SU-DHL-6 (cell line): ENCODE data around the gene CDC42.

Source experiments
- H2AFZ ChIP-seq: fragments of 200-600 bp; sonication (generic); 2 replicates; pipeline ENCODE4 v1.6.1; 2014; ENCODE audit warnings: low read depth, mild to moderate bottlenecking, moderate library complexity, mixed read lengths, antibody characterized with exemption, low read length; ENCODE audit not compliant: severe bottlenecking
- H3F3A ChIP-seq: fragments of 200-600 bp; shearing (Covaris generic); 2 replicates; pipeline ENCODE4 v1.6.0; 2016; ENCODE audit warnings: antibody characterized with exemption, mild to moderate bottlenecking; ENCODE audit not compliant: insufficient read depth
- H3K27ac ChIP-seq: fragments of 200-600 bp; sonication (generic); 2 replicates; pipeline ENCODE4 v1.5.1; 2016; ENCODE audit warnings: low read depth, mild to moderate bottlenecking, low read length, moderate library complexity, mixed read lengths
- H3K27me3 ChIP-seq: fragments of 200-600 bp; sonication (generic), shearing (Covaris generic); 2 replicates; pipeline ENCODE4 v1.6.0; 2014; ENCODE audit warnings: mild to moderate bottlenecking, low read length
- H3K36me3 ChIP-seq: fragments of 200-600 bp; sonication (generic); 2 replicates; pipeline ENCODE4 v1.6.1; 2014; ENCODE audit warnings: mild to moderate bottlenecking, low read length, mixed read lengths
- H3K4me2 ChIP-seq: fragments of 300-600, 200-600 bp; shearing (Covaris generic), sonication (generic); 2 replicates; pipeline ENCODE4 v1.6.0; 2014; ENCODE audit warnings: low read length, low read depth, mild to moderate bottlenecking; ENCODE audit not compliant: poor library complexity, severe bottlenecking
- H3K4me3 ChIP-seq: fragments of 200-600 bp; sonication (generic); 2 replicates; pipeline ENCODE4 v1.5.1; 2014; ENCODE audit warnings: antibody characterized with exemption, low read length, mild to moderate bottlenecking, mixed read lengths; ENCODE audit not compliant: insufficient read depth, poor library complexity, severe bottlenecking
- H3K79me2 ChIP-seq: fragments of 200-600 bp; sonication (generic); 2 replicates; pipeline ENCODE4 v1.6.1; 2014; ENCODE audit warnings: mild to moderate bottlenecking, low read length, moderate library complexity; ENCODE audit not compliant: insufficient read depth
- H3K9ac ChIP-seq: fragments of 200-600 bp; sonication (generic); 2 replicates; pipeline ENCODE4 v1.7.0; 2014; ENCODE audit warnings: mild to moderate bottlenecking, low read length
- H3K9me2 ChIP-seq: fragments of 200-600 bp; sonication (generic); replicated peaks from 2 replicates; pipeline ENCODE4 v1.6.1; 2014; ENCODE audit warnings: low read length; ENCODE audit not compliant: insufficient read depth
- H3K9me3 ChIP-seq: fragments of 200-600 bp; sonication (generic); 2 replicates; pipeline ENCODE4 v1.6.1; 2014; ENCODE audit warnings: low read length, mixed read lengths; ENCODE audit not compliant: insufficient read depth
- H4K20me1 ChIP-seq: fragments of 200-600 bp; sonication (generic); 2 replicates; pipeline ENCODE4 v1.6.1; 2014; ENCODE audit warnings: low read depth, mild to moderate bottlenecking, antibody characterized with exemption, low read length, moderate library complexity, mixed read lengths
- EZH2phosphoT487 ChIP-seq: fragments of 200-600 bp; sonication (generic), shearing (Covaris generic); conservative IDR thresholded peaks from 2 replicates; pipeline ENCODE4 v1.6.1; 2018; ENCODE audit warnings: mild to moderate bottlenecking, antibody characterized with exemption, low read length, moderate library complexity, mixed read lengths
- TF ChIP-seq, protein P1 (sequence below): fragments of 200-600 bp; sonication (generic); IDR thresholded peaks from one replicate; pipeline ENCODE4 v1.5.1; 2017; ENCODE audit warnings: antibody characterized with exemption, mild to moderate bottlenecking, low read length, moderate library complexity; ENCODE audit not compliant: insufficient read depth, poor library complexity, severe bottlenecking

Gene CDC42

DNA sequence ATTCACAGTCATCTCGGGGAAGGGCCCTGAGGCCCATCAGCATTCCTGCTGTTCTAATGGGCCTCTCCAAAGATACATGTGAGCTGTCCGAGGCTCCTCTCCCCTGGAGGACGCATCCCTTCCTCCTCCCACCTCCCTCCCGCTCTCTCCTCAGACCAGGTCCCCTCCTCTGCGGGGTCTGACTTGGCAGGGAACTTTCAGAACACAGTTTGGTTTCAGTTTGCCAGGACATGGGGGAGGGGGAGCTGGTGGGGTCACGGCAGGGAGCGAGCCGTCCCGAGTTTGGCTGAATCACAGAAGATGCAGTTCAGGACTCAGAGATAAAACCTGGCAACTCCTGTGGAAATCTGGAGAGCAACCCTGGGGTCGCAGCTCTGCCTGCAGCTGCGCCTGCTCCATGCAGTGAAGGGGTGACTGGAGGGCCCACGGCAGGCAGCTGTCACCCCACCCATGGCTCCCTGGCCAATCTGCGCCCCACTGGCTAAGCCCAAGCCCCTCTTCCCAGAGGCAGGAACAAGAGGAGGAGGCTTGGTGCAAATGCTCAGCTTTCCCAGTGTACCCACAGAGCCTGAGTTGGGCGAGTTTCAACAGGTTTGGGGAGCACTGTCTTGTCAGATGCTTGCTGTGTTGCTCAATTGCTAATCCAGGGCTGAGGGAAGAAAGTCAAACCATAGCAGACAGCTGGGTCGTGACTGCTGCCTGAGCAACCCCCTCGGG, 84.7 kb downstream of the CDC42 start:
- TF ChIP-seq, protein P1, sequence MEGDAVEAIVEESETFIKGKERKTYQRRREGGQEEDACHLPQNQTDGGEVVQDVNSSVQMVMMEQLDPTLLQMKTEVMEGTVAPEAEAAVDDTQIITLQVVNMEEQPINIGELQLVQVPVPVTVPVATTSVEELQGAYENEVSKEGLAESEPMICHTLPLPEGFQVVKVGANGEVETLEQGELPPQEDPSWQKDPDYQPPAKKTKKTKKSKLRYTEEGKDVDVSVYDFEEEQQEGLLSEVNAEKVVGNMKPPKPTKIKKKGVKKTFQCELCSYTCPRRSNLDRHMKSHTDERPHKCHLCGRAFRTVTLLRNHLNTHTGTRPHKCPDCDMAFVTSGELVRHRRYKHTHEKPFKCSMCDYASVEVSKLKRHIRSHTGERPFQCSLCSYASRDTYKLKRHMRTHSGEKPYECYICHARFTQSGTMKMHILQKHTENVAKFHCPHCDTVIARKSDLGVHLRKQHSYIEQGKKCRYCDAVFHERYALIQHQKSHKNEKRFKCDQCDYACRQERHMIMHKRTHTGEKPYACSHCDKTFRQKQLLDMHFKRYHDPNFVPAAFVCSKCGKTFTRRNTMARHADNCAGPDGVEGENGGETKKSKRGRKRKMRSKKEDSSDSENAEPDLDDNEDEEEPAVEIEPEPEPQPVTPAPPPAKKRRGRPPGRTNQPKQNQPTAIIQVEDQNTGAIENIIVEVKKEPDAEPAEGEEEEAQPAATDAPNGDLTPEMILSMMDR, result no peak
- no peak for TF ChIP-seq EZH2phosphoT487
- no peaks in the 10 kb centered on the region for H3K36me3 ChIP-seq
- H3K27ac ChIP-seq, result no peak overlapping the region
- H3K9me3 ChIP-seq, result no peaks in the 10 kb centered on the region
- no peaks in the 10 kb centered on the region for H3F3A ChIP-seq
- H4K20me1 ChIP-seq, result no peaks in the 10 kb centered on the region
- no peaks in the 10 kb centered on the region for H3K79me2 ChIP-seq
- no peak overlapping the region for H2AFZ ChIP-seq
- no peak overlapping the region for H3K9ac ChIP-seq
- H3K4me3 ChIP-seq, result no peak overlapping the region
- no peaks in the 10 kb centered on the region for H3K27me3 ChIP-seq
- H3K4me2 ChIP-seq, result no peak overlapping the region
- H3K9me2 ChIP-seq, result no peaks in the 10 kb centered on the region

DNA sequence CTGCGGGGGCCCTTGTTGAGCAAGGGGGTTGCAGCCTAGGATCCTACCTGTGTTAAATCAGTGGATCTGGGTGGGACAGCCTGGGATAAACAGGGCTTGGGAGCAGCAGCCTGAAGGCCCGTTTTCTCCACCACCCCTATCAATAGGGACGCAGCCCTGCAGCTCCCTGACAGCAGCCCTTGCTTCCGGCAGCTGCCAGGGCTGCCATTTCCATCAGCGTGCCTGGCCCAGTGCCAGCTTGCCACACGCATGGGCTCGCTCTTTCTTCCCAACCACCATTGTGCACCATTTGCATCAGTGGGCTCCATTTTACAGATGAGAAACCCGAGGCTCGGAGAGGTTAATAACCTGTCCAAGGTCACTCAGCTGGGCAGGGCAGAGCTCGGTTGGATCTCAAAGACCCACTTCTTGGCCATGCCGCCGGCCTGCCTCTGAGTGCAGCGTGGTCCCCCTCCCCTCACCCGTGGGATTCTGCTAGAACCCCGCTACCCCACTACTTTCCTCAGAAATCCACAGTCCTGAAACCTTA, 86.6 kb downstream of the CDC42 start:
- no peaks in the 10 kb centered on the region for H3F3A ChIP-seq
- TF ChIP-seq, protein P1, result no peak
- no peak for TF ChIP-seq EZH2phosphoT487
- H3K36me3 ChIP-seq, result no peaks in the 10 kb centered on the region
- H3K9ac ChIP-seq, result no peak overlapping the region
- no peak overlapping the region for H3K4me3 ChIP-seq
- no peaks in the 10 kb centered on the region for H3K9me2 ChIP-seq
- no peak overlapping the region for H3K4me2 ChIP-seq
- no peaks in the 10 kb centered on the region for H4K20me1 ChIP-seq
- no peak overlapping the region for H3K27ac ChIP-seq
- no peaks in the 10 kb centered on the region for H3K79me2 ChIP-seq
- H3K27me3 ChIP-seq, result no peaks in the 10 kb centered on the region
- no peaks in the 10 kb centered on the region for H3K9me3 ChIP-seq
- no peak overlapping the region for H2AFZ ChIP-seq

DNA sequence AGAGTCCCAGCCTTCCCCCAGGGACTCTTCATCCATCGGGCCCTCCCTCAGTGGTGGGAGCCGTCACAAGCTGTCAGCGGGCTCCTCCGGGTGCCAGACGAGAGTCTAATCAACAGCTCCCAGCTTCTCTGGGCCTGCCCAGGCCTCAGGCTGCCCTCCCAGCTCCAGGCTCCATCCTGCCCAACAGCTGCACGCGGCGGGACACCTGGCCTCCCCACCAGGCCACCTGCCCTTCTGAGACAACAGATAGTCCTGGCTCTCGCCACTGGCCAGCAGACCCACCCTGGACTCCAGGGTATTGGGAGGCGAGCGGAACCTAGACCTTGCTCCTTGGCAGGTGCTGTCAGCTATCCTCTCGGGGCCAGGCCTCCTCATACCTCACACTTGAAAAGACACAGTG, 87.3 kb downstream of the CDC42 start:
- Histone ChIP-seq H2AFZ (no peak overlapping the region), H3K9me2 (no peaks in the 10 kb centered on the region), H3K27me3 (no peaks in the 10 kb centered on the region), H3F3A (no peaks in the 10 kb centered on the region), H3K9me3 (no peaks in the 10 kb centered on the region), H3K36me3 (no peaks in the 10 kb centered on the region), H4K20me1 (no peaks in the 10 kb centered on the region), H3K4me3 (no peak overlapping the region), H3K9ac (no peak overlapping the region), H3K4me2 (no peak overlapping the region), H3K79me2 (no peaks in the 10 kb centered on the region), H3K27ac (no peak overlapping the region)
- TF ChIP-seq EZH2phosphoT487, result no peak
- TF ChIP-seq, protein P1, result no peak
